H1 (cell line): ENCODE data around the gene NOVA1. TPM values are rescaled to one million over a fixed set of nuclear protein-coding genes. Genes with fewer than 3 reads are reported as not detected.

ENCODE experiments used
- CTCF ChIA-PET: fragments of 300-600 bp; sonication (Branson Sonifier 250); formaldehyde crosslinking; loops from one replicate; lab custom pipeline; 2021; ENCODE audit not compliant: partially characterized antibody; lab: Charles Lee
- POLR2A ChIA-PET: fragments of 300-600 bp; sonication (Branson Sonifier 250); formaldehyde crosslinking; loops from one replicate; lab custom pipeline; 2021; ENCODE audit warnings: inconsistent platforms; ENCODE audit not compliant: partially characterized antibody; lab: Charles Lee
- DNase-seq, 2 experiments: peaks; one replicate each; pipeline versions ENCODE4 v3.0.0 to v3.0.0-alpha.2; 2010 to 2022; ENCODE audit warnings: low spot score in 2 of 2, low read depth in 1 of 2, mixed read lengths in 1 of 2
- FAIRE-seq: peaks from 2 replicates; lab custom pipeline; 2011; peaks lifted over from hg19 to GRCh38; lab: Jason Lieb, UNC
- H2AFZ ChIP-seq: 2 replicates; pipeline ENCODE4 v1.8.1; 2012; ENCODE audit warnings: low read length, inconsistent platforms
- H2AK5ac ChIP-seq: 2 replicates; pipeline ENCODE4 v1.6.1; 2013; ENCODE audit warnings: low read depth, low read length
- H2BK120ac ChIP-seq: replicated peaks from 2 replicates; pipeline ENCODE3; 2013; ENCODE audit warnings: low read depth, low read length, inconsistent platforms
- H2BK12ac ChIP-seq: 2 replicates; pipeline ENCODE4 v1.6.1; 2013; ENCODE audit warnings: low read depth, low read length
- H2BK15ac ChIP-seq: 2 replicates; pipeline ENCODE4 v1.6.1; 2013; ENCODE audit warnings: low read length
- H2BK20ac ChIP-seq: 2 replicates; pipeline ENCODE4 v1.6.1; 2013; ENCODE audit warnings: low read length
- H2BK5ac ChIP-seq: 2 replicates; pipeline ENCODE4 v1.6.1; 2013; ENCODE audit warnings: low read depth, low read length
- H3K14ac ChIP-seq: 2 replicates; pipeline ENCODE4 v1.6.1; 2013; ENCODE audit warnings: inconsistent platforms; ENCODE audit not compliant: insufficient read length
- H3K18ac ChIP-seq: 2 replicates; pipeline ENCODE4 v1.6.1; 2013; ENCODE audit warnings: low read length; ENCODE audit errors: extremely low read depth
- H3K23ac ChIP-seq: 2 replicates; pipeline ENCODE4 v1.6.1; 2013; ENCODE audit warnings: inconsistent platforms; ENCODE audit not compliant: insufficient read length
- H3K23me2 ChIP-seq: 2 replicates; pipeline ENCODE4 v1.6.1; 2013; ENCODE audit warnings: low read depth, low read length
- H3K27ac ChIP-seq: 2 replicates; pipeline ENCODE4 v1.6.1; 2011; ENCODE audit warnings: low read depth, low read length, inconsistent platforms
- H3K27me3 ChIP-seq, 4 experiments: replicated peaks in 1 of 4; 1 replicate in 1 of 4; 2 replicates in 3 of 4; pipeline versions ENCODE4 v1.6.1 to v1.8.1; 2011 to 2013; ENCODE audit warnings: low read length in 3 of 4, mild to moderate bottlenecking in 3 of 4, inconsistent platforms in 2 of 4, mixed read lengths in 2 of 4, moderate library complexity in 1 of 4; ENCODE audit not compliant: control insufficient read depth in 3 of 4, insufficient read depth in 3 of 4; ENCODE audit errors: extremely low read depth in 1 of 4
- H3K36me3 ChIP-seq, 4 experiments: 2 replicates each; pipeline versions ENCODE4 v1.6.1 to v1.8.1; 2011 to 2013; ENCODE audit warnings: mild to moderate bottlenecking in 4 of 4, low read length in 3 of 4, moderate library complexity in 2 of 4, control low read depth in 1 of 4, inconsistent platforms in 1 of 4; ENCODE audit not compliant: insufficient read depth in 4 of 4, control insufficient read depth in 2 of 4
- H3K4ac ChIP-seq: replicated peaks from 2 replicates; pipeline ENCODE3; 2013; ENCODE audit warnings: low read length, low read depth, mixed read lengths, inconsistent platforms; ENCODE audit not compliant: insufficient read length
- H3K4me1 ChIP-seq, 4 experiments: replicated peaks in 1 of 4; 1 replicate in 1 of 4; 2 replicates in 3 of 4; pipeline versions ENCODE4 v1.6.1 to v1.8.1; 2011 to 2013; ENCODE audit warnings: low read length in 3 of 4, inconsistent platforms in 2 of 4, mixed read lengths in 1 of 4; ENCODE audit not compliant: insufficient read depth in 4 of 4, control insufficient read depth in 3 of 4
- H3K4me2 ChIP-seq, 2 experiments: 2 replicates each; pipeline versions ENCODE4 v1.6.1 to v1.8.1; 2011 to 2013; ENCODE audit warnings: low read depth in 2 of 2, low read length in 2 of 2, control low read depth in 1 of 2, inconsistent platforms in 1 of 2, mild to moderate bottlenecking in 1 of 2; ENCODE audit not compliant: insufficient read depth in 1 of 2
- H3K4me3 ChIP-seq, 4 experiments: fragments of 200-600, 300-600 bp in 1 of 4; sonication (generic), shearing (Covaris generic), sonication (Bioruptor Twin) in 1 of 4; 2 replicates each; pipeline versions ENCODE4 v1.5.1 to v1.8.1; 2011 to 2016; ENCODE audit warnings: low read length in 4 of 4, low read depth in 3 of 4, control low read depth in 2 of 4, inconsistent platforms in 2 of 4, mild to moderate bottlenecking in 2 of 4, mixed read lengths in 1 of 4, moderate library complexity in 1 of 4; ENCODE audit not compliant: insufficient read depth in 2 of 4; ENCODE audit errors: extremely low read depth in 1 of 4
- H3K56ac ChIP-seq: replicated peaks from 2 replicates; pipeline ENCODE3; 2013; ENCODE audit warnings: low read depth, mild to moderate bottlenecking, mixed read lengths, low read length, inconsistent platforms; ENCODE audit not compliant: insufficient read length
- H3K79me1 ChIP-seq: 2 replicates; pipeline ENCODE4 v1.6.1; 2013; ENCODE audit warnings: low read depth, low read length, control low read depth
- H3K79me2 ChIP-seq, 2 experiments: 2 replicates each; pipeline versions ENCODE4 v1.6.1 to v1.8.1; 2012 to 2013; ENCODE audit warnings: low read length in 2 of 2, mild to moderate bottlenecking in 2 of 2, inconsistent platforms in 1 of 2; ENCODE audit not compliant: insufficient read depth in 2 of 2, control insufficient read depth in 1 of 2
- H3K9ac ChIP-seq, 4 experiments: replicated peaks in 1 of 4; 1 replicate in 1 of 4; 2 replicates in 3 of 4; pipeline versions ENCODE4 v1.6.1 to v1.8.1; 2011 to 2013; ENCODE audit warnings: low read depth in 3 of 4, low read length in 3 of 4, control low read depth in 2 of 4, mild to moderate bottlenecking in 2 of 4, moderate library complexity in 2 of 4, inconsistent platforms in 1 of 4; ENCODE audit errors: extremely low read depth in 1 of 4
- H3K9me3 ChIP-seq, 2 experiments: 2 replicates each; pipeline versions ENCODE4 v1.6.1 to v1.8.1; 2012 to 2013; ENCODE audit warnings: mild to moderate bottlenecking in 2 of 2, moderate library complexity in 2 of 2, control low read depth in 1 of 2, inconsistent platforms in 1 of 2, low read depth in 1 of 2, low read length in 1 of 2, mixed read lengths in 1 of 2; ENCODE audit not compliant: insufficient read depth in 2 of 2
- H4K20me1 ChIP-seq, 2 experiments: replicated peaks in 1 of 2; 2 replicates each; pipeline versions ENCODE3 to v1.8.1; 2011 to 2013; ENCODE audit warnings: inconsistent platforms in 2 of 2, low read length in 2 of 2, mild to moderate bottlenecking in 1 of 2; ENCODE audit not compliant: insufficient read depth in 2 of 2, control insufficient read depth in 1 of 2
- H4K5ac ChIP-seq: 2 replicates; pipeline ENCODE4 v1.6.1; 2013; ENCODE audit warnings: low read length, low read depth, mixed read lengths, inconsistent platforms; ENCODE audit not compliant: insufficient read length
- H4K8ac ChIP-seq: 2 replicates; pipeline ENCODE4 v1.8.0; 2013; ENCODE audit warnings: mild to moderate bottlenecking, moderate library complexity, low read length, inconsistent platforms; ENCODE audit not compliant: insufficient read depth; ENCODE audit errors: extremely low read depth
- H4K91ac ChIP-seq: replicated peaks from 2 replicates; pipeline ENCODE3; 2013; ENCODE audit warnings: low read length, mixed read lengths, inconsistent platforms; ENCODE audit not compliant: insufficient read length
- ATF3 ChIP-seq: IDR thresholded peaks from 2 replicates; pipeline ENCODE4 v1.6.1; 2011; ENCODE audit warnings: low read depth, mild to moderate bottlenecking, low read length; ENCODE audit not compliant: insufficient read depth
- BACH1 ChIP-seq: IDR thresholded peaks from 2 replicates; pipeline ENCODE4 v1.6.1; 2012; ENCODE audit warnings: low read length, improper control_type of control experiment
- CHD1 ChIP-seq: IDR thresholded peaks from 2 replicates; pipeline ENCODE4 v1.6.1; 2012; ENCODE audit warnings: low read depth, low read length, improper control_type of control experiment
- CHD2 ChIP-seq: IDR thresholded peaks from 2 replicates; pipeline ENCODE4 v1.6.1; 2012; ENCODE audit warnings: low read length, improper control_type of control experiment
- EP300 ChIP-seq, 2 experiments: IDR thresholded peaks; 1 replicate in 1 of 2; 2 replicates in 1 of 2; pipeline ENCODE4 v1.6.1; 2011 to 2012; ENCODE audit warnings: low read depth in 2 of 2, low read length in 2 of 2, mild to moderate bottlenecking in 2 of 2, borderline replicate concordance in 1 of 2, inconsistent platforms in 1 of 2, moderate library complexity in 1 of 2
- EZH2 ChIP-seq: fragments of 200-600 bp; sonication (generic); IDR thresholded peaks from 2 replicates; pipeline ENCODE4 v1.7.1; 2012; ENCODE audit warnings: low read depth, mild to moderate bottlenecking, moderate library complexity, low read length, inconsistent platforms; ENCODE audit not compliant: severe bottlenecking
- FOSL1 ChIP-seq: IDR thresholded peaks from 2 replicates; pipeline ENCODE4 v1.6.1; 2011; ENCODE audit warnings: mild to moderate bottlenecking, low read depth, low read length, moderate library complexity; ENCODE audit not compliant: insufficient read depth
- GTF2F1 ChIP-seq: IDR thresholded peaks from 2 replicates; pipeline ENCODE4 v1.6.1; 2012; ENCODE audit warnings: low read depth, low read length, improper control_type of control experiment, borderline replicate concordance
- HDAC6 ChIP-seq: IDR thresholded peaks from one replicate; pipeline ENCODE4 v1.7.1; 2012; ENCODE audit warnings: low read depth, mild to moderate bottlenecking, inconsistent platforms, low read length, moderate library complexity
- KDM4A ChIP-seq: IDR thresholded peaks from one replicate; pipeline ENCODE4 v1.7.1; 2012; ENCODE audit warnings: low read depth, mild to moderate bottlenecking, moderate library complexity, low read length, inconsistent platforms; ENCODE audit not compliant: severe bottlenecking
- RFX5 ChIP-seq: IDR thresholded peaks from 2 replicates; pipeline ENCODE4 v1.6.1; 2011; ENCODE audit warnings: low read depth, low read length, improper control_type of control experiment, borderline replicate concordance
- SP2 ChIP-seq: IDR thresholded peaks from 2 replicates; pipeline ENCODE4 v1.6.1; 2012; ENCODE audit warnings: mild to moderate bottlenecking, low read length, inconsistent platforms
- SP4 ChIP-seq: IDR thresholded peaks from 2 replicates; pipeline ENCODE4 v1.6.1; 2012; ENCODE audit warnings: low read length, inconsistent platforms
- WGBS, 2 experiments: shearing (Covaris generic) in 1 of 2; methylation state at CpG; one replicate each; pipeline versions ENCODE4 v1.1.6 to v1.1.7; 2013 to 2015; ENCODE audit warnings: low lambda C conversion rate in 2 of 2, mixed read lengths in 2 of 2, inconsistent platforms in 1 of 2, low coverage in 1 of 2, missing lambda C conversion rate in 1 of 2; ENCODE audit not compliant: insufficient replicate concordance in 2 of 2, insufficient coverage in 1 of 2, insufficient read length in 1 of 2; ENCODE audit errors: extremely low coverage in 1 of 2, missing lambda C conversion rate in 1 of 2; 5-methylcytosine and 5-hydroxymethylcytosine counted together
- polyA plus RNA-seq, 7 experiments: library from polyadenylated mRNA; depleted of rRNA in 3 of 7; stranded (reverse) in 5 of 7; unstranded in 2 of 7; fragments of >200 nt in 5 of 7; fragments of 200-250 nt in 2 of 7; gene quantifications; 1 replicate in 5 of 7; 2 replicates in 1 of 7; 4 replicates in 1 of 7; pipeline versions ENCODE4 v1.2.1 to v1.2.3, GENCODE V29; 2011 to 2013; ENCODE audit warnings: missing spikeins in 2 of 7, mixed read lengths in 2 of 7
- total RNA-seq: library from RNA; stranded (reverse); fragmentation: NEBNext Ultra II Directional; extraction: Animal tissue kit (Norgen Biotek cat#: 25700); gene quantifications from 2 replicates; pipeline ENCODE4 v1.2.1, GENCODE V29; 2021

The NOVA1 gene
- total and polyA plus RNA-seq, 2 of the 8 experiments (the other 6 are each of a cell fraction or from before 2014, with no cell fraction given) = 6.8 to 12.7 TPM

GRCh38 chr14:26599291-26599690, 1.5 kb upstream of the NOVA1 start:
- H3K79me2 ChIP-seq = peaks cover 0 to 5% of the 10 kb centered on the region in 2 experiments; a peak in 2 of 4 replicates
- no peak for DNase-seq
- H3K9me3 ChIP-seq = no peaks in the 10 kb centered on the region
- H4K8ac ChIP-seq = no peak overlapping the region
- no peak overlapping the region for H2AK5ac ChIP-seq
- no peak overlapping the region for H2BK20ac ChIP-seq
- H4K20me1 ChIP-seq = no peaks in the 10 kb centered on the region
- H3K36me3 ChIP-seq = no peaks in the 10 kb centered on the region; a peak in 1 of 8 replicates
- no peak overlapping the region for H3K4ac ChIP-seq
- H3K27me3 ChIP-seq = no peaks in the 10 kb centered on the region
- TF ChIP-seq KDM4A (no peak), SP4 (no peak), CHD2 (no peak), FOSL1 (no peak), GTF2F1 (no peak), RFX5 (no peak), ATF3 (no peak), EP300 (IDR thresholded peaks at IDR 0.05; ENCODE audit: borderline replicate concordance in 1 of 2, low read depth in 2 of 2, low read length in 2 of 2) (no peak), HDAC6 (no peak), CHD1 (no peak), SP2 (no peak), BACH1 (no peak), EZH2 (no peak)
- no peak overlapping the region for H3K14ac ChIP-seq
- no peak overlapping the region for H2BK120ac ChIP-seq
- peaks cover 0 to 6% (median 0%) of the 10 kb centered on the region in 4 experiments; a peak in 1 of 7 replicates for H3K4me1 ChIP-seq
- H3K4me3 ChIP-seq = peak overlapping the region; percentile 51 to 99 (median 84); a peak in 5 of 8 replicates
- no peak overlapping the region for H2BK15ac ChIP-seq
- H2BK5ac ChIP-seq = no peak overlapping the region
- H3K27ac ChIP-seq = no peak overlapping the region
- H2BK12ac ChIP-seq = no peak overlapping the region
- no peak for FAIRE-seq
- H3K18ac ChIP-seq = no peak overlapping the region
- ChIA-PET CTCF (interaction anchor here (1.0 kb wide), 1 partner anchor 132 kb away, joined by 3 read pairs; no protein-coding TSS in a partner anchor), POLR2A (no interaction called here)
- H3K56ac ChIP-seq = no peak overlapping the region
- WGBS, 2 experiments = 48% methylated on average over 7 of the region's 7 CpGs; no CpG with 5 or more reads in 1 of the 2 experiments
- H3K79me1 ChIP-seq = no peaks in the 10 kb centered on the region
- H3K23me2 ChIP-seq = peaks cover 8% of the 10 kb centered on the region; the same call in 1 of the 2 replicates
- peak overlapping the region; percentile 82 to 88; a peak in 3 of 4 replicates for H3K4me2 ChIP-seq
- H3K23ac ChIP-seq = no peak overlapping the region
- H4K91ac ChIP-seq = no peak overlapping the region
- H2AFZ ChIP-seq = peak overlapping the region; percentile 95
- no peak overlapping the region for H3K9ac ChIP-seq
- H4K5ac ChIP-seq = no peak overlapping the region
